HFF-Myc (cell line): Measurements from ENCODE around the gene BICC1.

Experiments used
- DNase-seq: peaks from one replicate; pipeline ENCODE4 v3.0.0-alpha.2; 2011; ENCODE audit warnings: low read depth; ENCODE audit errors: extremely low read depth
- H3K4me3 ChIP-seq: replicated peaks from 2 replicates; pipeline ENCODE4 v1.5.1; 2011; ENCODE audit warnings: low read depth, mild to moderate bottlenecking, control low read depth, low read length
- CTCF ChIP-seq: IDR thresholded peaks from 2 replicates; pipeline ENCODE4 v1.5.1; 2012; ENCODE audit warnings: mild to moderate bottlenecking, low read depth, low read length, control low read depth; ENCODE audit errors: missing control alignments

The BICC1 gene

GRCh38 chr10:58556516-58557165, 44.0 kb downstream of the BICC1 start:
- DNase-seq: no peak
- TF ChIP-seq CTCF: no peak
- H3K4me3 ChIP-seq: no peak overlapping the region

- no peak for DNase-seq
- TF ChIP-seq CTCF: no peak
- no peak overlapping the region for H3K4me3 ChIP-seq
These were observed 45.0 kb downstream of the BICC1 start for GRCh38 chr10:58557714-58558113.

GRCh38 chr10:58560068-58560467, 47.4 kb downstream of the BICC1 start:
- no peak overlapping the region for H3K4me3 ChIP-seq
- TF ChIP-seq CTCF: no peak
- DNase-seq: no peak

- TF ChIP-seq CTCF: no peak
- no peak for DNase-seq
These were observed 52.6 kb downstream of the BICC1 start for GRCh38 chr10:58565271-58565670.

GRCh38 chr10:58567652-58568051, 55.0 kb downstream of the BICC1 start:
- DNase-seq: no peak
- no peak overlapping the region for H3K4me3 ChIP-seq
- no peak for TF ChIP-seq CTCF

More at GRCh38 chr10:58565271-58565670, 52.6 kb downstream of the BICC1 start:
- H3K4me3 ChIP-seq: no peak overlapping the region

GRCh38 chr10:58568428-58568935, 55.8 kb downstream of the BICC1 start:
- no peak overlapping the region for H3K4me3 ChIP-seq
- TF ChIP-seq CTCF: no peak
- DNase-seq: no peak

- no peak for DNase-seq
- TF ChIP-seq CTCF: no peak
These were observed 57.6 kb downstream of the BICC1 start for GRCh38 chr10:58570307-58570723.

More at GRCh38 chr10:58570307-58570723, 57.6 kb downstream of the BICC1 start:
- no peak overlapping the region for H3K4me3 ChIP-seq
